SK-N-SH (cell line): ENCODE measurements around the gene KCTD19.

ENCODE experiments used
- JUND ChIP-seq: IDR thresholded peaks from 2 replicates; pipeline ENCODE4 v1.4.0; 2012
- MAX ChIP-seq: IDR thresholded peaks from 2 replicates; pipeline ENCODE4 v1.4.0; 2012; ENCODE audit warnings: low read depth
- MEF2A ChIP-seq: IDR thresholded peaks from 2 replicates; pipeline ENCODE4 v1.4.0; 2012; ENCODE audit warnings: low read depth, borderline replicate concordance
- POLR2AphosphoS5 ChIP-seq: IDR thresholded peaks from 2 replicates; pipeline ENCODE4 v1.6.1; 2012; ENCODE audit warnings: low read depth, low read length
- RAD21 ChIP-seq: IDR thresholded peaks from 2 replicates; pipeline ENCODE4 v1.6.1; 2012; ENCODE audit warnings: mild to moderate bottlenecking, low read length
- RCOR1 ChIP-seq: fragments of 150-350 bp; IDR thresholded peaks from 2 replicates; pipeline ENCODE4 v1.6.1; 2017; ENCODE audit warnings: antibody characterized with exemption, low read length
- TCF12 ChIP-seq: IDR thresholded peaks from 2 replicates; pipeline ENCODE4 v1.4.0; 2012
- ZBTB33 ChIP-seq: IDR thresholded peaks from 2 replicates; pipeline ENCODE4 v1.4.0; 2012; ENCODE audit warnings: low read depth, borderline replicate concordance
- TF ChIP-seq, protein P1 (sequence below): fragments of 200-600 bp; sonication (generic); IDR thresholded peaks from 2 replicates; pipeline ENCODE4 v1.6.1; 2017; ENCODE audit warnings: antibody characterized with exemption, mild to moderate bottlenecking, moderate library complexity
- TF ChIP-seq, protein P2 (sequence below): fragments of 150-350 bp; IDR thresholded peaks from 2 replicates; pipeline ENCODE4 v1.6.1; 2016; ENCODE audit warnings: mild to moderate bottlenecking, low read depth, low read length
- TF ChIP-seq, protein P3 (sequence below): IDR thresholded peaks from 2 replicates; pipeline ENCODE4 v1.4.0; 2012; ENCODE audit warnings: low read depth, borderline replicate concordance

DNA sequence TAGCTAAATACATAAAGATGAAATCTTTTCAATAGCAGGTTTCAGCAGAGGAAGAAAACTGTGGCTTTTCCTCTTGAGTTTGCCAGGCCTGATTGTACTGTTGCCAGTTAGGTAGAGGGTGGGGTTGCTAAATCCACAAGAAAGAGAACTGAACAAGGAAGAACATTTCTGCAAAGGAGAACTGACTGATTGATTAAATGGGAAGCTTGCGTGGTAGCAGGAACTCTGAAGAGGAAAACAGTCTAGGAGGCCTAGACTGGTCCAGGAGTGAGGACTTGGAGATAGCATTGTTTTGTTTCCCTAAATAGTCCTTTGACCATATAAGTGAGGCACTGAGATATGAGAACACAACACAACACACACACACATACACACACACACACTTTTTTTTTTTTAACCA, 18.9 kb upstream of the KCTD19 start:
- TF ChIP-seq POLR2AphosphoS5: no peak
- TF ChIP-seq, protein P1, sequence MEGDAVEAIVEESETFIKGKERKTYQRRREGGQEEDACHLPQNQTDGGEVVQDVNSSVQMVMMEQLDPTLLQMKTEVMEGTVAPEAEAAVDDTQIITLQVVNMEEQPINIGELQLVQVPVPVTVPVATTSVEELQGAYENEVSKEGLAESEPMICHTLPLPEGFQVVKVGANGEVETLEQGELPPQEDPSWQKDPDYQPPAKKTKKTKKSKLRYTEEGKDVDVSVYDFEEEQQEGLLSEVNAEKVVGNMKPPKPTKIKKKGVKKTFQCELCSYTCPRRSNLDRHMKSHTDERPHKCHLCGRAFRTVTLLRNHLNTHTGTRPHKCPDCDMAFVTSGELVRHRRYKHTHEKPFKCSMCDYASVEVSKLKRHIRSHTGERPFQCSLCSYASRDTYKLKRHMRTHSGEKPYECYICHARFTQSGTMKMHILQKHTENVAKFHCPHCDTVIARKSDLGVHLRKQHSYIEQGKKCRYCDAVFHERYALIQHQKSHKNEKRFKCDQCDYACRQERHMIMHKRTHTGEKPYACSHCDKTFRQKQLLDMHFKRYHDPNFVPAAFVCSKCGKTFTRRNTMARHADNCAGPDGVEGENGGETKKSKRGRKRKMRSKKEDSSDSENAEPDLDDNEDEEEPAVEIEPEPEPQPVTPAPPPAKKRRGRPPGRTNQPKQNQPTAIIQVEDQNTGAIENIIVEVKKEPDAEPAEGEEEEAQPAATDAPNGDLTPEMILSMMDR: no peak
- TF ChIP-seq MEF2A: no peak
- TF ChIP-seq RAD21: no peak
- TF ChIP-seq MAX: no peak
- TF ChIP-seq ZBTB33: no peak
- TF ChIP-seq, protein P2, sequence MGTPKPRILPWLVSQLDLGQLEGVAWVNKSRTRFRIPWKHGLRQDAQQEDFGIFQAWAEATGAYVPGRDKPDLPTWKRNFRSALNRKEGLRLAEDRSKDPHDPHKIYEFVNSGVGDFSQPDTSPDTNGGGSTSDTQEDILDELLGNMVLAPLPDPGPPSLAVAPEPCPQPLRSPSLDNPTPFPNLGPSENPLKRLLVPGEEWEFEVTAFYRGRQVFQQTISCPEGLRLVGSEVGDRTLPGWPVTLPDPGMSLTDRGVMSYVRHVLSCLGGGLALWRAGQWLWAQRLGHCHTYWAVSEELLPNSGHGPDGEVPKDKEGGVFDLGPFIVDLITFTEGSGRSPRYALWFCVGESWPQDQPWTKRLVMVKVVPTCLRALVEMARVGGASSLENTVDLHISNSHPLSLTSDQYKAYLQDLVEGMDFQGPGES: no peak
- no peak for TF ChIP-seq JUND
- no peak for TF ChIP-seq TCF12
- TF ChIP-seq, protein P3, sequence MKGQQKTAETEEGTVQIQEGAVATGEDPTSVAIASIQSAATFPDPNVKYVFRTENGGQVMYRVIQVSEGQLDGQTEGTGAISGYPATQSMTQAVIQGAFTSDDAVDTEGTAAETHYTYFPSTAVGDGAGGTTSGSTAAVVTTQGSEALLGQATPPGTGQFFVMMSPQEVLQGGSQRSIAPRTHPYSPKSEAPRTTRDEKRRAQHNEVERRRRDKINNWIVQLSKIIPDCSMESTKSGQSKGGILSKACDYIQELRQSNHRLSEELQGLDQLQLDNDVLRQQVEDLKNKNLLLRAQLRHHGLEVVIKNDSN: no peak
- TF ChIP-seq RCOR1: no peak
